HG03354 (cell line): ENCODE data around the gene AOC2.

Experiments
- ATAC-seq: cut with Tn5 transposase; IDR thresholded peaks from one replicate; pipeline ENCODE4 v1.9.1; 2021; ENCODE audit warnings: mild to moderate bottlenecking; ENCODE audit not compliant: unreplicated experiment, poor library complexity, severe bottlenecking

Gene AOC2

DNA sequence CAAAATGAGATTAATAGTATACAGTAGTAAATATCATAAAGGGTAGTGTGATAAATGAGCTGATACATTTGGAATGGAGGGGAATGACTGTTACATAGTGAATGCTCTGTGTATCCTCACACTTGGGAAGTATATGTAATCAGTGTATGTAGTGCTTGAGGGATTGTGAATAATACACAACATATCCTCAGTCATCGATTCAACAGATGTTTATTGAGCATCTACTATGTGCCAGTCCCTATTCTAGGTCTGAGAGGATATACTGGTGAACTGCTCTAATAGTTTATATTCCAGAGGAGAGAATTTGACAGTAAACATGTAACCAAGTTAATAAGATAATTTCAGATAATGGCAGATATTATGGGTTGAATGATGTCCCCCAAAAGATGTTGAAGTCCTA is 16.9 kb upstream of the AOC2 start:
- no peak for ATAC-seq

DNA sequence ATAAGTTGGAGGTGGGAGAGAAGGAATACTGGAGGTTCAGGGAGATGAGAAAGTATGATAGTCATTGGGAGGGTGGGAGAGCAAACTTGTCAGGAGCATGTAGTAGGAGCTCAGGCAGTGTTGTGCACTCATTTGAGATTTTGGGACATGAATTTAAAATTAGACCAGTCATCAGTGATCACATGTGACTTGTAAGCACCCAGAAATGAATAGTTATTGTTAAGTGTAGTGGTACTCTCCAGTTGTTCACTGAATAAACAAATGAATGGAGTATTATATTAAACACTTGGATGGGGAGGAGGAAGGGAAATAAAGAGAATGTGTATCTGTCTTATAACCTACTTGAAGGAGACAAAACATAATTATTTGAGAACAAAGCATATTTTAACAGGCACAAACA is 13.4 kb upstream of the AOC2 start:
- no peak for ATAC-seq

DNA sequence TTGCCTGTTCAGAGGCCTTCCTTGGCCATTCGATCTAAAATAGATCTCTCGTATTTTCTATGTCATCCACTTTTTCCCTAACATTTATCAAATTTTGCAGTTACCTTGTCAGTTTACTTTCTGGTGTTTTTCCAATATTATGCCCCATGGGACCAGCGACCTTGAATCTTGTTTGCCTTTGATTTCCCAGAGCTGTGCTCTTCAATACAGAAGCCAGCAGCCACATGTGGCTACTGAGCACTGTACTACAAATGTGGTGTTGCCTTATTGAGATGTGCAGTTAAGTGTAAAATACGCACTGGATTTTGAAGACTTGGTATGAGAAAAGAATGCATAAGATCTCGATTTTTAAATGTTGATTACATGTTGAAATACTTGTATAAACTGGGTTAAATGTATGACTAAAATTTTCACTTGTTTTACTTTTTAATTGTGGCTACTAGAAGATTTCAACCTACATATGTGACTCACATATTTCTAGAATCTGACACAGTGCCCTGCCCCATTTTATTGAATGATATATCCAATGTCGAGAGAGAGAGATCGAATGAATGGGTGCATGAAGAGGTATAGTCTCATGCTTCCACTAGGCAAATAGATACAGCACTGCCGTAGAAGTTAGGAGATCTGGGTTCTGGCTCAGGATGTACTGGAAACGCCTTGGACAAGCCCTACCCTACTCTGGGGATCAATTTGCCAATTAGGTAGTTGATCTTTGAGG is 12.0 kb upstream of the AOC2 start:
- ATAC-seq, result peak; percentile 5

DNA sequence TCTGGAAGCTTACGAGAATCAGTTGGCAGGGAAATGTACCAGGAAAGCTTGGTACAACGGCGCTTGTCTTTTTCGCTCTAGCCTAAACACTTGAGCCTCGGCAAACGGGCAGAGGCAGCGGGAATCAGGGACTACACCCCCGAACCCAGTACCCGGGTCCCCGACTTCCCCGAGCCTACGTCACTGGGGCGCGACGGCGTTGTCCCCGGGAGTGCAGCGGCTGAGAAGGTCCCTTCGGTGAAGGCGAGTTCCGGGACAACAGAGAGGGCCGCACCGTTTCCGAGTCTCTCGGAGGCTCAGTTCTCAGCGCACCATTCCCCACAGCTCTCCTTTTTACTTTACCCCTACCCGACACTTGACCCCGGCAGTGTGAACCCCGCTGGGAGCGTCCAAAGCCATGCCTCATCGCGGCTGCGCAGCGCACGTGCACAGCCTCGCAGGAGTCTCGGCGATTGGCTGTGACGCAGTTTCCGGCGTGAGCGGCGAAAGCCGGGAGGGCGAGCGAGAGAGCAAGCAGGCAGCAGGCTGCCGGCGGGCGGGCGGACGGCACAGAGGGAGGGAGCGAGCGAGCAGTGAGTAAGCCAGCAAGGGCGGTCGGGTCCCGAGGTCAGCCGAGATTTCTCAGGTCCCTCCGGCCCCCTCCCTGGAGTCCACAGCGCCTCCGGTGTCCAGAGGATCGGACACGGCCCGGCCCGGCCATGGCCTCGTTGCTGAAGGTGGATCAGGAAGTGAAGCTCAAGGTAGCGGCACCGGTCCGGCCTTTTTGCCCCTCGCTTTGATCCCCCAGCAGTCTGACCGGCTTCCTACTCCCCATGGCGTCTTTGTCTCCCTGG is 11.2 kb upstream of the AOC2 start, which contains the start of gene PSME3:
Gene PSME3, plus strand, starts transcription at position 464 of the 833 bp plus-strand sequence. Its CDS starts 235 bp downstream, at position 699.
- peak; percentile 90 for ATAC-seq

DNA sequence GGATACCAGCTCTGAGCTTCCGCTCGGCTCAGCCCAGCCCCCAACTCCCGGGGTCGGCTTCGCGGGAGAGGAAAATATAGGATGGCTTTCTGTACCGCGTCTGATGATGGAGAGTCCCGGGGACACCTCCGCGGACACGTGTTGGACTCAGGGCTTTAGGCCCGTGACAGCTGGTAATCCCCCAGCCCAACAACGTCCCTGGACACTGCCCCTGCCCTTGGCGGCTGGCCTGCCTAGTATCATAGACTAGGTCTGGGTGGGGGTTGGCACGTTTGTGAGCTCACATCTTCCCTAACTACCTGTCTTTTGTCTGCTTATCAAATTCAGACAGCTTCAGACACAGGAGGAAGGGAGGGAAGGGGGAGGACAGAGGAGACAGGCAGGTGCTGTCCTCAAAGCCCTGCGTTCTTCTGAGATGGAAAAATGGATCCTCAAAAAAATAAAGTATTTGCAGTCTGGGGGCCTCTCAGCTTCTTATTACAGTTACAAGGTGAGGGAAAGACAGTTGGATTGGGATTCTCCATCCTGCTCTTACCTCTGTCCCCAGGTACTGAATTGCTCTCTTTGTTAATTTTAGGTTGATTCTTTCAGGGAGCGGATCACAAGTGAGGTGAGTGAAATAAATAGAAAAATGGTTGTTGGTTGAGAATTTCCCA is 10.5 kb upstream of the AOC2 start:
- ATAC-seq, result peak; percentile 22

DNA sequence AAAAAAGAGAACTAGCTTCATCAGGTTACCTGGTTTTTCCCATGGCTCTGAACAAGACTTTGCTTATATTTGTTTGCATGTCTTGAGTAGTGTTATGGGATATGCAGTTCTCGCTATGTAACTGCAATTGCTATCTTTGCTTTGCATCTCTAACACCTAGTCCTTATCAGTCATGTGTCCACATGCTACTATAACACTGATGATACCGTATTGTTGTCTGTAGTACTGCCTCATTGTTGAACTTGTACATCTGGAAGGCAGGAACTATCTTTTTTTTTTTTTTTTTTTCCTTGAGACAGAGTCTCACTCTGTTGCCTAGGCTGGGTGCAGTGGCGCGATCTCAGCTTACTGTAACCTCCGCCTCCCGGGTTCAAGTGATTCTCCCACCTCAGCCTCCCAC is 8.6 kb upstream of the AOC2 start:
- ATAC-seq, result no peak

DNA sequence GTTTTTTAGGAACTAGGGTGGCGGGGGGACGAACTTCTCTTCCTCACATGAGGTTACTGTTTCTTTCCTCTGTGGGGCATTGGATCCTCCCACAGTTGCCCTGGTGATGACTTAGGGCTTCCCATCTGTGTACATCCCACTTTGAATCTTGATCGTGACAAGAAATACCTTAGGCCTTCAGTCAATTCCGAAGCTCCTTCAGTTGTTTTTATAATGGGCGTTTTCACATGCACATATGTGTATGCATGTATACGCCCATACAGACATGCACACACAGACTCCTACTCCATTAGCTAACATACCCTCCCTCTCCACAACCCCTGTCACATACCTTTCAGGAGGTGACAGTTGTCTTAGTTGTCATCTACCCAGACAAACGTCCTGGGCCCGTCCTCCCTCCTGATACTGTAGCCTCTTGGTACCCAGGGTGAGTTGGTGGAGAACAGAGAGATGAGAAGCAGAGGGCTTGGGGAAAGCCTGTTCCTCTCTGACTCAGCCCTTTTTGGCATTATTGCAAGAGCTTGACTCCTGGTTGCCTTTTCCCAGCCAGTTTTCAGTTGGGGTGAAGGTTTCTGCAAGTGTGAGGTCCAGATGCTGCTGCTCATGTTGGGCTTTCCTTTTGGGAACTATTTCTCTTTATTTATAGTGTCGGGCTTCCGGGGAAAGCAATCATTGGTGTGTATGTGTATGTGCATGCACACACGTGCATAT is 2.2 kb upstream of the AOC2 start:
- no peak for ATAC-seq

DNA sequence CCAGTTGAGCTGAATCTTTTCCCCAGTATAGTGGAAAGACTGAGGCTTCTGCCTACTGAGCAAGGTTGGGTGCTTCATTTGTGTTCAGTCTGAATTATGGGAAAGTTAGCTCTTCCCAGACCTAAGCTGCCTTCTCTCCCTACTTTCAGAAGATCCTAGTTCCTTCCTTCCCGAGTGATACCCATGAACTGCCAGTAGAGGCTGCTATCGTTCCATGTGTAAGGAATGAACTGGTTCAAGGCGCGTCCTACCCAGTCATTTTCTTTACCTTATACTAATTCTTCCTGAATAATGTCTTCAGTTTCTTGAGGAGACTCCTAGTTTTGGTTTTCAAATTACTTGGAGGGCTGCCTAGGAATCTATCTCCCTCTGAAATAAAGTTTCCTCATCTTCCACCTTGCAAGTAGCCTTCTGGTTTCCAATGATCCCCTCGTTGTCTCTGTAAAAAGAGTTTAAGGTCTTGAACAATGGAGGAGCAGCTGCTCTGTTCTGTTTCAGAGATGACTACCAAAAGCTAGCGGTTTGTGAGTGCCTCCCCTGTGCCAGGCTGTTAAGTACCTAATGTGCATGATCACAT is 934 bp upstream of the AOC2 start:
- ATAC-seq, result no peak

DNA sequence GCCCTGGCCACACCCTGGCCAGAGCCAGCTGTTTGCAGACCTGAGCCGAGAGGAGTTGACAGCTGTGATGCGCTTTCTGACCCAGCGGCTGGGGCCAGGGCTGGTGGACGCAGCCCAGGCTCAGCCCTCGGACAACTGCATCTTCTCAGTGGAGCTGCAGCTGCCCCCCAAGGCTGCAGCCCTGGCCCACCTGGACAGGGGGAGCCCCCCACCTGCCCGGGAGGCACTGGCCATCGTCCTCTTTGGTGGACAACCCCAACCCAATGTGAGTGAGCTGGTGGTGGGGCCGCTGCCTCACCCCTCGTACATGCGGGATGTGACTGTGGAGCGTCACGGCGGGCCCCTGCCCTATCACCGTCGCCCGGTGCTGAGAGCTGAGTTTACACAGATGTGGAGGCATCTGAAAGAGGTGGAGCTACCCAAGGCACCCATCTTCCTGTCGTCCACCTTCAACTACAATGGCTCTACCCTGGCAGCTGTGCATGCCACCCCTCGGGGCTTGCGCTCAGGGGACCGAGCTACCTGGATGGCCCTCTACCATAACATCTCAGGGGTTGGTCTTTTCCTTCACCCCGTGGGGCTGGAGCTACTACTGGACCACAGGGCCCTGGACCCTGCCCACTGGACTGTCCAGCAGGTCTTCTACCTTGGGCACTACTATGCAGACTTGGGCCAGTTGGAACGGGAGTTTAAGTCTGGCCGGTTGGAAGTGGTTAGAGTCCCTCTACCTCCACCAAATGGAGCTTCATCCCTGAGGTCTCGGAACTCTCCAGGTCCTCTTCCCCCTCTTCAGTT is 578 bp downstream of the AOC2 start:
- no peak for ATAC-seq

DNA sequence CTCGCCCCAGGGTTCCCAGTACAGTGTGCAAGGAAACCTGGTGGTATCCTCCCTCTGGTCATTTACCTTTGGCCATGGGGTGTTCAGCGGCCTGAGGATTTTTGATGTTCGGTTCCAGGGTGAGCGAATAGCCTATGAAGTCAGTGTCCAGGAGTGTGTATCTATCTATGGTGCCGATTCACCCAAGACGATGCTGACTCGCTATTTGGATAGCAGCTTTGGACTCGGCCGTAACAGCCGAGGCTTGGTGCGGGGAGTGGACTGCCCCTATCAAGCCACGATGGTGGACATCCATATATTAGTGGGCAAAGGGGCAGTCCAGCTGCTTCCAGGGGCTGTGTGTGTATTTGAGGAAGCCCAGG is 1.2 kb downstream of the AOC2 start:
- no peak for ATAC-seq

DNA sequence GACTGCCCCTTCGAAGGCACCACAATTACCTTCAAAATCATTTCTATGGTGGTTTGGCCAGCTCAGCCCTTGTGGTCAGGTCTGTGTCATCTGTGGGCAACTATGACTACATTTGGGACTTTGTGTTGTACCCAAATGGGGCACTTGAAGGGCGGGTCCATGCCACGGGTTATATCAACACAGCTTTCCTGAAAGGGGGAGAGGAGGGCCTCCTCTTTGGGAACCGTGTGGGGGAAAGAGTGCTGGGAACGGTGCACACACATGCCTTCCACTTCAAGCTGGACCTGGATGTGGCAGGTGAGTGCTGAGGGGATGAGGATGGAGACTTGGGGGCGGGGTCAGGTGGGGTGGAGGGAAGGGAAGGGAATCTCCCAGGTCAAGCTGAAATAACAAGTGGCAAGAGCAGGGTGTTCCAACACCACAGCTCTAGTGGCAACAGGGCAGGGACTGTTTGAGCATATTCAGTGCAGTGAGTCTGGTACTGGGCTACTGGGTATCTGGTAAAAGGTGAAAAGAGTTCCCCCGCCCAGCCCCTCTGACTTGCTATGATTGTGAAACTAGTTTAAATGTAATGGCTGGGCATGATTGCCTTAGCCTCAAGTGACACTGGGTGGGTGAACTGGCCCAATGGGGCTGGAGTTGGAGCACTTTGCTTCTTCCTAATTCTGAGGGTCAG is 1.7 kb downstream of the AOC2 start:
- ATAC-seq, result no peak

DNA sequence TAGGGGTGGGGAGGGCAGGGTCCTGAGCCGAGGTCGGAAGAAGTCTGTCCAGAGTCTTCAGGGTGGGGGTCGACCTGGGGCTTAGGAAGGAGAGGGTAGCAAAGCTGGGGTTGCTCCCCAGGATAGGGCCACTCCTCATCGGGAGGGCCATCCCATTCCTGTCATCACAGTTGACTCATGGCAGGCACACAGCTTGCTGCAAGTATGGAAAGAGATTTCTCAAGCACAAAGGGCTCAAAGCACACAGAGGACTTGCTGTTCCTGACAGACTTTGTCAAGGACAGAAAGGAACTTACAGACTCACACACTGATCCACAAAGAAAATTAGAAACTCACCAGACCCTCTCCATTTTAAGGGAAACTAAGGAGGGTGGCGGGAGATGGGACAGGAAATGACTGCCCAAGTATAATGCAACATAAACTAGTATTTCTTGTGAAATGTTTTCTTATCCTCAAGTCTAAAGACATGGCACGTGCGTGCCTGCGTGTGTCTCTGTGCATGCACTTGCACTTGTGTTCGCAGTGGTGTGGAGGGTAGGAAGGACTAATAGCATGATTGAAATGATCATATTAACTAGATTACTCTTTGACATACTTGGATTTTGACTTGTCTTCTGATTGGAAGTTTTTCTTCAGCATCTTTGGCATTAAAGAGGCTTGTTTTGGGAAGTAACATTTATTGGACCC is 2.4 kb downstream of the AOC2 start:
- ATAC-seq, result no peak

DNA sequence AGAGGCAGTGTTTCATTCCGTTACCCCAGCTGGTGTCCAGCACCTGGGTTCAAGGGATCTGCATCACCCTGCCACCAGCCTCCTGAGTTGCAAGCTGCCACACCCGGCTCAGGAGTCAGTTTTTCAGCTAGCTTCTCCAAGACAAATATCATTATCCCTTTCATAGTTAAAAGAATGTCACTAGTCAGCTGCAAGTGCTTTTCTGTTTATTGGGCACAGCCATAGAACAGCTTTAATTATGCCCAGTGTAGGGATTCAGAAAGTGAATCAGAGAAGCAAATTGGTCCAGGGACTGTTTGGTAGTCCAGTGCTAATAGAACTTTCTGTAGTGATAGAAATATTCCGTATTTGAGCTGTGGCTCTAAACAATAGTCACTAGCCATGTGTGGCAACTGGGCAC is 3.7 kb downstream of the AOC2 start:
- ATAC-seq, result no peak

DNA sequence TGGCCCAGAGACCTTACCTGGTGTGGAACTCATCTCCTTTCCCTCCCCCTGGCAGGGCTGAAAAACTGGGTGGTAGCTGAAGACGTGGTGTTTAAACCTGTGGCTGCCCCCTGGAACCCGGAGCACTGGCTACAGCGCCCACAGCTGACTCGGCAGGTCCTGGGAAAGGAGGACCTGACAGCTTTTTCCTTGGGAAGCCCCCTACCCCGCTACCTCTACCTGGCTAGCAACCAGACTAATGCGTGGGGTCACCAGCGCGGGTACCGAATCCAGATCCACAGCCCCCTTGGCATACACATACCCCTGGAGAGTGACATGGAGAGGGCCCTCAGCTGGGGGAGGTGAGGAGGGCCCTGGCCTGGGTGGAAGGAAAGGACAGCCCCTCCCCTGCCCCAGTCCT is 4.7 kb downstream of the AOC2 start:
- ATAC-seq, result no peak

DNA sequence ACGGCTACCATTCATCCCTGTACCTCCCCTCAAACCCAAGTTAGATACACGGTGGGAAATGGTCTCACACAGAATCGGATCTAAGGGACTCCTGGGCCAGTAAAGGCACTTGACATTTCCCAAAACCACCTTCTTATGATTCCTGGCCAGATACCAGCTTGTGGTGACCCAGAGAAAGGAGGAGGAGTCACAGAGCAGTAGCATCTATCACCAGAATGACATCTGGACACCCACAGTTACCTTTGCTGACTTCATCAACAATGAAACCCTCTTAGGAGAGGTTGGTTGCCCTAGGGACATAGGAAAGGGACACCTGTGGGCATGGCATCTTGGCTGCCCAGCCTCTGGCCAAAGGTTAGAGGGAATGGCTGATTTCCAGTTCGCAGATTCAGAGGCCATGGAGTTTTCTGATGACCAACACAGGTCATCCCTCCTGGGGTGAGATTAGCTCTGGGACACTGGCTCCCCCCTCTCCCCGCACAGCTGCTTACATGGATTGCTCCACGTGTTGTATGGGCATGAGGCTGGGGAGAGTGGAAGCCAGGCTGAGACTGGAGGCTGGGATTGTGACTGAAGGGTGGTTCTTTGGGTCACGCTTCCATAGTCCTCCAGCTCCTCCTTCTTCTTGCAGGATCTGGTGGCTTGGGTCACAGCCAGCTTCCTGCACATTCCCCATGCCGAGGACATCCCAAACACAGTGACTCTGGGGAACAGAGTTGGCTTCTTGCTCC is 5.2 kb downstream of the AOC2 start:
- no peak for ATAC-seq

DNA sequence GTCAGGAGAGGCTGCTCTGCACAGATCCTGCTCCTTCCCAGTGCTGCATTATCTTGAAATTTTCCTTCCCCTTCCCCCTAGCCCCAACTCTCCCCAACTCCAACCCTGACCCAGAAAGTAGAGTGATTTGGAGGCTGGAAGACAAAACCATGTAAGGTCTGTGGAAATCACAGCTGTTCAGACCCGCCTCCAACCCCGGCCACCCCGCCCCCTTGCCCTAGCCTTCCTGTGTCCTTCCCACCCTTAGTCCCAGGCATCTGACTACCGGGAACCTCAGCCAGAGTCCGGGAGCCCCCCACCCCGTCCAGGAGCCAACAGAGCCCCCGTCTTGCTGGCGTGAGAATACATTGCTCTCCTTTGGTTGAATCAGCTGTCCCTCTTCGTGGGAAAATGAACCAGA is 6.6 kb downstream of the AOC2 start, which contains the start of gene AOC3:
Gene AOC3, plus strand, starts transcription at position 246 of the 400 bp plus-strand sequence. Its CDS starts 145 bp downstream, at position 391.
- no peak for ATAC-seq
